Measurements from ENCODE around the gene CSTF2.
"Not testable (repeated sequence)": the region's sequence is repeated elsewhere in the genome, so short reads cannot be mapped to it uniquely, and the experiment has no call there.

GRCh38 chrX:100796371-100796770 is 23.8 kb upstream of the CSTF2 start:
- TF ChIP-seq JUND (IDR thresholded peaks at IDR 0.05); CTCF (IDR thresholded peaks at IDR 0.05; ENCODE audit: low read depth, low read length, missing input control); RAD21 (IDR thresholded peaks at IDR 0.05); SP1 (IDR thresholded peaks at IDR 0.05); MAX (IDR thresholded peaks at IDR 0.05): not testable (repeated sequence)
